CD4-positive, alpha-beta T cell treated with Interleukin-17A for 4 hours (primary cell): ENCODE measurements around the gene PRDM16.
"Not testable (repeated sequence)": the region's sequence is repeated elsewhere in the genome, so short reads cannot be mapped to it uniquely, and the experiment has no call there.

Source experiments
- DNase-seq: peaks from one replicate; pipeline ENCODE4 v3.0.0-alpha.2; 2020; ENCODE audit warnings: mixed read lengths

PRDM16 gene

GRCh38 chr1:3084154-3084553, 15.2 kb downstream of the PRDM16 start:
- no peak for DNase-seq

GRCh38 chr1:3084726-3085125, 15.7 kb downstream of the PRDM16 start:
- no peak for DNase-seq

DNA sequence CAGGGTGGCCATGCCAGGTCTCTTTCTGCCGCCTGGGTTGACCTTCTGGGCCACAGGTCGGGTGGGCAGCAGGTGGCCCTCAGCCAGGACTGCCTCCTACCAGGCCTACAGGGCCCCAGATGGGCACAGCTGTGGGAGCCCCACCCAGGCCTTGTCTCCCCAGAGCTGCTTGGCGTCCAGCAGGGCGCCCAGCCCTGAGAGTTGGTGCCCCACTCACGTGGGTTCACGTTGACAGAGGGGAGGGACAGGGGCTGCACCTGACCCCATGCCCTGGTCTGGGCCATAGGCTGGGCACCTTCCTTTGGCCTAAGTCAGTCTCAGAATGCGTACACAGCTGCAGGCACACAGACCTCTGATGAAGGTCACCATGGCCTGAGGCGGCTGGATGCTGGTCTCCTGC, 16.7 kb downstream of the PRDM16 start:
- DNase-seq: no peak

DNA sequence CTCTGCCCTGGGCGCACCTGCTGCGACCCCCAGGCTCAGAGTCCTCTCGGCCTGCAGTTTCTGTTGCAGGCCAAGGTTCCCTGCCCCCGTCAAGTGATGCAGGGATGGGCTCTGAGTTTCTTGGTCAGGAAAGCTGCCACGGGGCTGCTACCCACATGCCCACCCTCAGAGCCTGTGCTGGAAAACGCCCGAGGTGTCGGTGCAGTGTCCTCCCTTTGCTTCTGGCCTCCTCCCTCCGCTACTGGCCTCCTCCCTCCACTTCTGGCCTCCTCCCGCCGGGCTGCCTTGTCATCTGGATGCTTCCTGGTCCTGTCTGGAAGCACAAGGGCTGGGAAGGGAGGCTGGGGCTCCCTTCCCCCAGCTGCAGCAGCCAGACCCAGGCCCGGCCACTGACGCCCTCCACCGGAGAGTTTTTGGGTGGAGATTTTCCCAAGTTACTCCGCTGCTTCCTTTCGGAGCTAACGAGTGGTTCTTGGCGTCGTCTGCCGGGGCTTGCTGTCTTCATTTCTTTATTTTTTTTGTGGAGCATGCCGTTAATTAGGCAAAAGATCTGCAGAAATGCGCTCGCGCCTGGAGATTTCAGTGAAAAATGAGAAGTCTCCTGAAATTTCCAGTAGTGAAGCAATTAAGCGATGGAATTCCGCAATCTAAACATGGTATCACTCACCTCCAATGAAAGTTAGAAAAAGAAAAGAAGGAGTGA, 17.4 kb downstream of the PRDM16 start:
- no peak for DNase-seq

DNA sequence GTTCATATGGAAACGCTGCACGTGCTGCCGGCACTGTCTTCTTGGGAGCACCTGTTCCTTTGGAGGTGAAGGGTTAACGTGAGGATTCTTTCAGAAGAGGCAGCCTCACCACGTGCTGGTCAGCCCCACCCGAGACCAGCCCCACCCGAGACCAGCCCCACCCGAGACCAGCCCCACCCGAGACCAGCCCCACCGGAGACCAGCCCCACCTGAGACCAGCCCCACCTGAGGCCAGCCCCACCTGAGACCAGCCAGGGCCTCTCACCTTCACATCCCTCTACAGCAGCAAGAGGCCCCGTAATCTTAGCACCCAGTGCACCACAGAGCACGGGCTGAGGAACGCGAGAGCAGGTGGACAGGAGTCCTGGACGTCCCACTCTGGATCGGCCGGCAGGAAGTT, 18.0 kb downstream of the PRDM16 start:
- DNase-seq: no peak

DNA sequence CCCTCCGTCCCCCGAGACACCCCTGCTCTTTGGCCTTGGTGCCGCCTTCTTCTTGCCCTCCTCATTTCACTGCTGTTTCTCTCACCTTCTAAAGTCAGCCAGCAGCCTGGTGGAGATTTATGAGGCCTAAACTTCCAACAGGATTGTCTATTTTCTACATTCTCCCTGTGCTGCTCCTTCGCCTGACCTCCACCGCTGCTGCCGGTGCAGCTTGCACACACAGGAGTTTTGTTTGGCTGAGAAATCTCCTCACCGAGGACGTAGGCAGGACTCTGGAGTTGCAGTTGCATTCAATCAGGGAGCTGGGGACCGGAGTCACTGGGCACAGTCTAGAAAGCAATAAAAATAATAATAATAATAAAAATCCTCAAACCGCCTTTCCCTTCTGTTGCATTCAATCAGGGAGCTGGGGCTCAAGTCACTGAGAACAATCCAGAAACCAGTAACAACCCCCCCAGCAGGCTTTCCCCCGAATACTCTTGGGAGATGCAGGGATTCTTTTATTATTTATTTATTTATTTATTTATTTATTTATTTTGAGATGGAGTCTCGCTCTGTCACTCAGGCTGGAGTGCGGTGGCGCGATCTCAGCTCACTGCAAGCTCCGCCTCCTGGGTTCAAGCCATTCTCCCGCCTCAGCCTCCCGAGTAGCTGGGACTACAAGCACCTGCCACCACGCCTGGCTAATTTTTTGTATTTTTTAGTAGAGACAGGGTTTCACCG, 19.1 kb downstream of the PRDM16 start:
- not testable (repeated sequence) for DNase-seq

- no peak for DNase-seq
Observed at GRCh38 chr1:3089490-3089889, 20.5 kb downstream of the PRDM16 start.

GRCh38 chr1:3091334-3091733, 22.3 kb downstream of the PRDM16 start:
- no peak for DNase-seq

- DNase-seq: no peak
Observed at GRCh38 chr1:3092530-3092929, 23.5 kb downstream of the PRDM16 start.

- DNase-seq: no peak
Observed at GRCh38 chr1:3093898-3094626, 25.1 kb downstream of the PRDM16 start.

DNA sequence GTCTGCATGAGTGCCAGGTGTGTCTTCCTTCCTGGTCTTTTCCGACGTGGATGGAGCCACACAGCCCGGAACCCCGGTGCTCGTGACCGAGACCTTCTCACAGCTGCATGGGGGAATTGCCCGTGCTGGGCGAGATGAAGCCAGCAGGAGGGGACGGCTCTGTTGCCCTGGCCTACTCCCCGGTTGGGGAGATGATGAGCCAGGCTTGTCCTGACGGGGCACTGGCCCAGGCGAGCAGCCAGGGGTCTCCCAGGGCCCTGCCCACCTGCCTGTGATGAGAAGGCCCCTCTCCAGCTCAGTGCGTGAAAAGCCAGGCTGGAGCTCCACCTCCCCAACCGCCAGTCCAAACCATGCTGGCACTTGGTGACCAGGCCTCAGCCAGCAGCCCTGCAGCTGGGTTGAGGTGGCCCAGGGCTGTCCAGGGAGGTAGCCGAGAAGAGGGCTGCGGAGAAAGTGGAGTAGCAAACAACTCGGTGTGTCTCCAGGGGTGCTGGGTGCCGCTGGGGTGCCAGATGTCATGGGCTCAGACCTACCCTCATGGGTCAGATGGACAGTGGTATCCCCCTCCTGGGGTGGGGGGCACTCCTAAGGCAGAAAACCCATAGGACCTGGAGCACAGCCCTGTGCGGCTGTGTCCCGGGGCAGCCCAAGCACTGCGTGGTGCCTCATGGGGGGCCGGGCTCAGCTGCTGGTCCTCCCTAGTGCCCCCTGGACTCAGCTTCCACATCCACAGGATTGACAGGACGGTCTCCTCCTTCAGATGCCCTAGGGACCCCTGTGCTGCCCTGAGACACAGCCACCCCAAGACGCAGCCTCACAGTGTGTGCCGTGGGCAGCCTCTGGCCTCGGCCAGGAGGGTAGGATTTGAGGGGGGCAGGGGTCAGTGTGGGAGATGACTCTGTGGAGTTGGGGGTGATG, 26.1 kb downstream of the PRDM16 start:
- no peak for DNase-seq

DNA sequence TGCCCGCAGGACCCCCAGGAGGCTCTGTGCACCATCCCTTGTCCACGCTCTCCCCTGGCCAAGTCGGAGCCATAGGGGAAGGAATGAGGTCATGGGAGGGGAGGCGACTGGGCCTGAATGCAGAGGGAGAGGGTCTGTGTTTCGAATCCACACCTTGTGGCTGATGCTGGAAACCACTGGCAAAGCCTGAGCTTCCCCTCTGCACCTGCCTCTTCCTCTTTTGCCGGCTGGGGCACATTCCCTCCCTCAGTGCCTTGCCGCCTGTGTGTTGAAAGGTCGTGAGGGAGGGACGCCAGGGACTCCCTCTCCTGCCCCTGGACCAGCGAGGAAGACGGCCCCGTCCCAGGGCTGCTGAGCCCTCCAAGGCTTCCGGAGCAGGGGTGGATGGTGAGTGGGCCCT, 27.3 kb downstream of the PRDM16 start:
- no peak for DNase-seq

DNA sequence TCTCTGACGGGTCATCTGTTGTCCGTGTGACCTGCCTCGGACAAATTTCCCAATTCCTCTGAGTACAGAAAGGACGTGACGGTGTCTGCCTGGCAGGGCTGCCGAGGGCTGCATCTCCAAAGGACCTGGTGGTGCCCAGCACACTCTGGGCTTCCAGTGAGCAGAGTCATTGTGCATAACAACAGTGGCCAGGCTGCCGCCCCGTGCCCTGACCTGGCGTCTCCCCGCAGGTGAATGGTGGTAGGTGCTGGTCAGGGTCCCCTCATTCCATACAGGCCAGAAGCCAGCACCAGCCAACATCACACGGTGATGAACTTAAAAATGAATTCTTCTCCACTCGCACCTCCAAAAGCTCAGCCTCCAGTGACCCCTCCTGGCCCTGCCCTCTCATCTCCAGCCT, 28.2 kb downstream of the PRDM16 start:
- DNase-seq: no peak

DNA sequence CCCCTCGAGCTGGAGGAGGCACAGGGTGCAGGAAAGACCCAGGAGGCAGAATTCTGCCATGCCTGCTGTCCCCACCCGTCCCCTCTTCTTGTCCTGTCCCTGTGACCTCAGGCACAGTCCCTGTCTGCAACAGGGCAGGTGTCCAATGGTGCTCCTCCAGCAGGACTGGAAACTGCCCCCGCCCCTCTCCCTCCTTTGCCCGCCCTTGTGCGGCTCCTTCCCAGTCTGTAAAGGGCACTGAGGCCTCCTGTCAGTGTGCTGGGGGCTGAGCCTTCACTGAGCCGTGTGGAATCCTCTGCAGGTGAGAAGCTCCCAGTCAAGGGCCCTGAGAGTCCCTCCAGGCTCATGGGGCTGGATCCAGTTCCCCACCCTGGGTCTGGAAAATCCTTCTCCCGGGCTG, 28.9 kb downstream of the PRDM16 start:
- DNase-seq: no peak

- no peak for DNase-seq
Observed at GRCh38 chr1:3099861-3100260, 30.9 kb downstream of the PRDM16 start.

DNA sequence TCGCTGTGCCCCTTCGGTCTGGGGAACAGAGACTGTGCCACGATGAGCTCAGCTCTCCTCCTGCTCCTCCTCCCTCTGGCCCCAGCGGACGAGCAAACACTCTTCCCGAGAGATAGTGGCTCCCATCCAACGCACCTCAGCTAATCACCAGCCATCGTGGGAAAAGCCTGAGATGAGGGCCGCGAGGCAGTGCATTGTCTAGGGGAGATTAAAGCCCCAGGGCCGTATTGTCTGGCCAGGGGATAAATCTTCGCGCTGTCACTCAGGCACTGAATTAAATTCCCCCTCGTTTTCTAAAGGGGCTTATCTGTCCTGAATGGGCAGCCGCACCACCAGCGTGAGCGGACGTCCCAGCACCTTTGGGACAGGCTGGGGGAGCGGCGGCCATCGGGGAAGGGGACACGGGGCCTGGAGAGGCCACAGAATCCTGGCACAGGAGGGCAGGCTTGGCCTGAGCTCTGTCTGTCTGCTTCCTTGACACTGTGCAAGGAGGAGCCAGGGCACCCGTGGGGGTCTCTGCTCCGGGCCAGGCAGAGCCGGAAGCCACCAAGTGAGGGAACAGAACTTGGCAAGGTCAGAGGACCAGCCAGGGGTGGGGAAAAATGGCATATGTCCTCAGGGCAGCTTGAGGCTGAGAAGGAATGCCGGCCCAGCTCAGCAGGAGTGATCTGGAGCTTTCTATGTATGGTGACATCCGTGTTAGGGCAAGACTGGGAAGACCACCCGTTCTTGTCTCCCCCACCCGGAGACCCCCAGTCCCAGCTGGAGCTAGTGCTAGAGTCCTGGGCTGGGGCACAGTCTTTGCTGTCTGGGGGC, 32.3 kb downstream of the PRDM16 start:
- DNase-seq: no peak

- DNase-seq: no peak
Observed at GRCh38 chr1:3102641-3103040, 33.6 kb downstream of the PRDM16 start.

- no peak for DNase-seq
Observed at GRCh38 chr1:3103967-3104677, 35.1 kb downstream of the PRDM16 start.

DNA sequence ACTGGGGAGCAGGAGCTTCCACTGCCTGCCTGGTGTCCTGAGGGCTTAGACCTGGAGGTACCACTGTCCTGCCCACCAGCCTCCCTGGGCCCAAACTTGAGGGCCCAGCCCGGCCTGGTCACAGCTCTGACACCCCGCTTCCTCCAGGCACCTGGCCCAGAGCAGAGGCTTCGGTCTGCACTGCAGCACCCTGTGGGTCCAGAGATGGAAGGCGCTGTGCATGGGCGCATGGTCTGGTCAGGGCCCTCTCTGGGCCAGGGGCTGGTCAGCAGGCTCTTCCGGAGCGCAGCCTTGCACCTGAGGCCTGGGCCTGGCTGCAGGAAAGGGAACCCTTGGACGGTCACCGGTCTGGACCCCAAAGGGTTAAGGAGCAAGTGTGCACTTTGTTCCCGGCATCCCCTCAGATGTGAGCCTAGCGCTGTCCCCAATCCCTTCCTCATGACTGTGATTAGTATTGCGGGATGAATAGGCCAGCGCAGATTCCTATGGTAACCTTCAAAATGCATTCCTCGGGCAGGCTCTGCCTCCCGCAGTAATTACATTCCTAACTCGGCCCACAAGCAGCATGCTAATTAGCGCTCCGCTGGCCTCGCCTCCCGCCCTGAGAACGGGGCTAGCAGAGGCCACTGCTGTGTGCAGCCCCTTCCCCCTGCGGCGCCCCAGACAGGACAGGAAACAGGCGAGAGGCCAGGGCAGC, 36.3 kb downstream of the PRDM16 start:
- DNase-seq: no peak

- no peak for DNase-seq
Observed at GRCh38 chr1:3106216-3106615, 37.2 kb downstream of the PRDM16 start.

- DNase-seq: no peak
Observed at GRCh38 chr1:3107201-3107600, 38.2 kb downstream of the PRDM16 start.
